Activated CD4-positive, alpha-beta T cell treated with anti-CD3 and anti-CD28 coated beads, Interleukin-2, amount 50 U/mL, for 1 hour (primary cell): ENCODE measurements around the gene BBS12.
A peak's percentile ranks its signal among the peaks of the same experiment; 100 is the strongest.

ENCODE experiments used
- DNase-seq: peaks from one replicate; pipeline ENCODE4 v3.0.0-alpha.2; 2020

BBS12 gene

DNA sequence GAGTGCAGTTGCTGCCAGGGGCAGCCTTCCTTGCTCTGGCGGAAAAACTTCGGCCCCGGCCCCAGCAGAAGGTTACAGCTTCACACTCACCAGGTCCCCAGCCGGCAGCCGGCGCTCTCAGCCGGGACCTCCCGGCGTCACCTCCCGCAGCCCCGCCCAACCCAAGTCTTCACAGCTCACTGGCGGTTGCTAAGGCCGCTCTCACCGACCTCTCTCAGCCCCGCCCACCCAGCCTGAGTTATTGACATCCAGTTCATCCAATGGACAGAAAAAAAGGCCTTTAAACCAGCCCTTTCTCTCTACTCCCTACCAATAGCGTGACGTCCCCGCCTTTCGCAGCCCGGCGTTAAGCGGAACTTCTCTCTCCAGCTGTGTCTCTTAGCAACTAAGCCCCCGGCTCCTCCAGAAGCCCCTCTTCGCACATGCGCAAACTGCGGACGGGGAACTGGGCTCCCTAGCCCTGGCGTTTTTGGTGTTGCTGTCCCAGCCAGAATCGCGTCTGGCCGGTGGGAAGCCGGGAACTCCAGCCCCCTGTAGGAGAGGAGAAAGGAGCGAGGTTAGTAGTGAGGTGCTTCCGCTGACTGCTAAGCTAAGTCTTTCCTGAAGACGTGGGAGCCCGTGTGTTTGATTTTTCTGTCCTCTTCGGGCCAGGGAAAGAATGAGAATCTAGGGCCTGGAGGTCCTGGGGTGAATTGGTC, at the start of gene BBS12:
BBS12 (plus strand) TSS at position 376 of the 698 bp plus-strand sequence. CDS start 9,189 bp downstream, outside the sequence.
- DNase-seq, result peak; percentile 98

DNA sequence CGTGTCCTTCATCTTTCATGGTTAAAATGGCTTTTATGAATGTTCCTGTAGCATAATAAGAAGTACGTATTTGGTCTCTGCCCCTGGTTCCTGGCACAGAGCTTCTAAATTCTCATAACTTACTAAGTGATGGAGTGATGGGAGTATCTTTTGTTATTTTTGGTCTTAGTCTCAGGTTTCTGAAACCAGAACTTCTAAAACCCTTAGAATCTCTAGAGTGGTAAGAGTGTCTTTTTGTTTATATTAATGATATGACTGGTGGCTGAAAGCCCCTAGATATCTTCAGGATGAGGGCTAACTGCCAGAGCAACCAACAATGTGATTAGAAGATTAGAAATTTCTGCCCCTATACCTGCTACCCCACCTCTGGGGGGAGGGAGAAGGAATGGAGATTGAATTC, 45.8 kb upstream of the BBS12 start:
- no peak for DNase-seq

DNA sequence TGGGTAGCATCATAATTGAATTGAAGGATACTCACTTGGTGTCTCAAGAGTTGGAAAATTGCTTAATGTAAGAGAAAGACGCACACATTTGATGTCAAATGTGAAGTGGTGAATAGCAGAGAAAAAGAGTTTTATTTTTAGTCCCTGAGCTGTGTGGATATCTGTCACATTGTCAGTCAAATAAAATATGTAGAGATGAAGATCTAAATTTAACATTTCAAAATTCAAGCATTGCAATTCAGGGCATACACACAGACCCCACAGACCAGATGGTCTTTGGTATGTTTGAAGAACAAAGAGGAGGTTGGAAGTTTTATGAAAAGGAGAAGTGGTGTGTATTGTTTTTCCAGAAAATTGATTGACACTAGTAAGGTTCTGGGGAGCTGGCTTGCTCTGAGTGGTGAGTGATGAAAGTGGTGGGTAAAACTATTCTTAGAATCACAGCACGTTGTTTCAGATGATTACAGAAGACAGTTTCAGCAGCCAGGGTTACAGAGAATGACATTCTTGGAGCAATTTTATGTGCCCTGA, 44.9 kb upstream of the BBS12 start:
- no peak for DNase-seq

DNA sequence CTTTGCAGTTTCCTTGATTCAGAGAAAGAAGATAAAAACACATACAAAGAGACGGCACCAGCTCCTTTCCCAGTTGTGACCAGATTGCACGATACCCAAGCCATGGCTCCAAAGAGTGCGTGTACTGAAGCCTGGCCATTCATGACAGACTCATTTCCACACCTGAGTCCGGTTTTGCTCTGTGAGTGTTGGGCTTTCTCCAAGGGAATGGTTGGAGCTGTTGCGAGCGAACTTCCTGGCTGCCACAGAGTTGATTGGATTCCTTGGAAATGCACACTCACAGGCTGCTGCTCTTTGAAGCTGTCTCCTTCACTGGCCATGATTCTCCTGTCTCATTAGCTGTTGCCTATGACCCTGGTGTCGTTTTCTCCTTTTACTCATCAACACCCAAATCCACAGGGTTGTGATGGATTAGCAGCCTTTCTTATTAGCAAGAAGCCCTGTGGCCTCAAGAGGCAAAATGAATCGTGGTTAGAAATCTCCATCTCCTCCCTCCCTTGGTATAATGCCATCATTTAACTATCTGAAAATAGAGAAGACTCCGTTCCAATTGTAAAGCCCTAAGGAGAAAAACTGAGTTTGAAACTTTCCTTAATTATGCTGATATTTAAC, 43.9 kb upstream of the BBS12 start:
- no peak for DNase-seq

DNA sequence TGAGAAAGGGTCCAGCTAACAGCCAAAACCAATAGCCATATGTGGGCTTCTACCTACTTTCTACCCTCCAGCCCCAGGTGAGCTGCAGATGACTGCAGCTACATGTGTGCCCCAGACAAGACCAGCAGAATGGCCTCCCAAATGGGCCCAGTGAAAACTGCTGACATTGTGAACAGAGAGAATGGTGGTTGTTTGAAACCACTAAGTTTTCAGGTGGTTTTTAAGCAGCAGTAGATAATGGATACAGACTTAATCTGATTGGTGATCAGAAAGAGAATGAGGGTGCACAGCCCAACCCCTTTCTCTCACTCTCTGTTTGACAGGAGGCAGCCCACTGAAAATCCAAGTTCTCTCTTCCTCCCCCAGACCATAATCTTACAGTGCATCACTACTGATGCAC, 42.5 kb upstream of the BBS12 start:
- no peak for DNase-seq

DNA sequence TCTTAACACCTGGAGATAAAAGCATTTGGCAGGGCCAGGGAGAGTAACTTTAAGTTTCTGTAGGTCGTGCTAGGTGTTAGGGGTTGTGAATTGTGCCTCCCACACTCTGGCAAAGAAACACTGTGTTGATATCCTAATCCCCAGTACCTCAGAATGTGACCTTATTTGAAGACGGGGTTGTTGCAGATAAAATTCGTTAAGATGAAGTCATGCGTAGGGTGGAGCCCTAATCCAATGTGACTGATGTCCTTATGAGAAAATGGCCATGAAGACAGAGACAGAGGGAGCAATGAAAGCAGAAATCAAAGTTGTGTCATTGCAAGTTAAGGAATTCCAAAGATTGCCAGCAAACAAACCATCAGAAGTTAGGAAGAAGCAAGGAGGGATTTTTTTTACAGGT, 40.5 kb upstream of the BBS12 start:
- DNase-seq, result no peak

DNA sequence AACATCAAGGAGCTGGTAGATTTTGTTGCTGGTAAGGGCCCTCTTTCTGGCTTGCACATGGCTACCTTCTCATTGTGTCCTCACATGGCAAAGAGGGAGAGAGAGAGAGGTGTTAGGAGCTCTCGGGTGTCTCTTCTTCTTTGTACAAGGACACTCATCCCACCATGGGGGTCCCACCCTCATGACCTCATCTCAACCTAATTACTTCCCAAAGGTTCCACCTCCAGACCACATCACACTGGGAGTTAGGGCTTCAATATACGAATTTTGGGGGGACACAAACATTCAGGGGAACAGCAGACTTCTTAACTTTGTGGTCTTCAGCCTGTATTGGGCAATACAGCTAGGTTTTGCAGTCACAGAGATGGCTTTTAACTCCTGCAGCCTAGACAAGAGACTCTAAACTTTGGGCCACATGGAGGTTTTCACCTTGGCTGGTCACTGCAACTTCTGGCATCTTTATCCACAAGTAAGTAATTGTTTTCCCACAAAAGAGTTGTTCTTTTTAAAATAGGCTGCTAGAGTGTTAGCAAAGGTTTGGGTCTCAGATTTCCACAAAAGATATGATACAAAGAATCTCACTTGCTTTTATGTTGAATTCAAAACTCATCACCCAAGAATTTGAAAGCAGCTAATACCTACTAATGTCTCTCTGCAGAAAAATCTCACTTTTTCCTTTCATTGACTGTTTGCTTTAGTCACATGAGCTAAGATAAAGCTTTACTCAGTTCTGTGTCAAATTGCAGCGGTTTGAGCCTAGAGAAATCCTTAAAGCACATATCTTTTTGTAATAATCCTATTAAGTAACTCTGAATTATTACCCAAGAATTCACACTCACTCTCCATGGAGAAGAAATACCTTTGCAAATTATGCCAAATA, 39.6 kb upstream of the BBS12 start:
- DNase-seq, result no peak

DNA sequence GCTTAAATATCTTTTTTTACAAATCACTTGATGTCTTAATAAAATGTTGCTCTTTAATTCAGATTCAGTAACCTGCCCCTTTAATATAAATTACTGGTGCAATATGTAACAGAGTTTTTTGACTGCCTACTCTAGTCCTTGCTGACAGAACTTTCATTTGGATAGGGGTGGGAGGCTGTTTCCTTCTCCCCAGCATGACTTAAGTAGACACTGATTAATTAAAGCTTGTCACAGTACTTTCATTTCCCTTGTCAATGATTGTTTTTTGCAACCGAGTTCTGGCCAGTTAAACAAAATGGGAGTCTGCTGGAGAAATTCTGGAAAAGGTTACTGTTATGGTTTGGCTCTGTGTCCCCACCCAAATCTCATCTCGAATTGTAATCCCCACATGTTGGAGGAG, 37.3 kb upstream of the BBS12 start:
- no peak for DNase-seq

DNA sequence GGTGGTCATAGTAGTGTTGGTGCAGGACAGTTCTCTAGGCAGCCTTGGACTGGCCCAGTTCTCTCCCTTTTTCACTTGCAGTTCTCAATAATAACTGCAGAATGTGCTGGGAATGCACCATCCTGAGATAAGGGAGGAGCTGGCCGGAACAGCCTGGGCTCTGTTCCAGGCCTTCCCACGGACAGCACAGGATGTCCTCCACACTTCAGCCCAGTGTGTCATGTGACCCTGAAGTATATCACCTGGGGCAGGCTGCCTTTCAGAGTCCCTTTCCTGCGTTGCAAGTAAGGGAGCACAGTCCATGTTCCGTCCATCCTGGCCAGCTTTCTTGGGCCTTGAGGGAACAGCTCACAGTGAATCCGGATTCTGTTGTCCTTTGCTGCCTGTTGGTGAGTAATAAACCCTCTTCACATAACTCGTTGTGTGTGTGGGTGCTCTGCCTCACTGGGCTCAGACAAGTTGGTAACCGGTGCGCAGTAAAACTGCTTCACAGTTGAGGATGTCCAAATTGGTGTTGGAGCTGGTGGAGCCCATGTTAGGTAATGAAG, 32.3 kb upstream of the BBS12 start:
- DNase-seq, result no peak

DNA sequence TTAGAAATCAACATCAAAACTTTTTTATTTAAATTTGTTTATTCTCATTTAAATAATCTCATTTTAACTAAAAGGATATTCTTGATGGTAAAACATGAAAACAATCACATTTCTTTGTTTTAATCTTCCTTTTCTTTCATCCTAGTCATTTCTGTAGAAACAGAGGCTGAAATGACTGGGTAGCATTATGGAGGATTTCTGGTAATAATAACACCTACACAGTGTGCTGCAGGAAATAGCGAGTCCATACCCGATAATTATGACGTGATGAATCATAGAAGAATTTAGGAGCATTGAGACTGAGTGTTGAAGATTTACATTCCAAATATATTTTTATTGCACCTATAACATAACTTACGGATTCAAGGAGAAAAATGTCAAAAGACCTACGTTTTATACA, 31.4 kb upstream of the BBS12 start:
- no peak for DNase-seq

DNA sequence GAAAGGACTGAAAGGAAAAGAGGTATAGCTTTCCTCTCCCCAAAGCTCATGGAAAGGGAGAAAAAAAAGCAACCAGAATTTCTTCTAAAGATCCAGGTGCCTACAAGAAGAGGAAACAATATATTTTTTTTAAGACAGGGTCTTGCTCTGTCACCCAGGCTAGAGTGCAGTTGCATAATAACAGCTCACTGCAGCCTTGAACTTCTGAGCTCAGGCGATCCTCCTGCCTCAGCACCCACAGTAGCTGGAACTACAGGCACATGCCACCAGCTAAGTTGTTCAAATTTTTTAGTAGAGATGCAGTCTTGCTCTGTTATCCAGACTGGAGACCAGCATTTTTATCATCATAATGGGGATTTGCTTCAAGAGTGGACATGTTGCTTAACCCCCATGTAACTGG, 30.5 kb upstream of the BBS12 start:
- no peak for DNase-seq

DNA sequence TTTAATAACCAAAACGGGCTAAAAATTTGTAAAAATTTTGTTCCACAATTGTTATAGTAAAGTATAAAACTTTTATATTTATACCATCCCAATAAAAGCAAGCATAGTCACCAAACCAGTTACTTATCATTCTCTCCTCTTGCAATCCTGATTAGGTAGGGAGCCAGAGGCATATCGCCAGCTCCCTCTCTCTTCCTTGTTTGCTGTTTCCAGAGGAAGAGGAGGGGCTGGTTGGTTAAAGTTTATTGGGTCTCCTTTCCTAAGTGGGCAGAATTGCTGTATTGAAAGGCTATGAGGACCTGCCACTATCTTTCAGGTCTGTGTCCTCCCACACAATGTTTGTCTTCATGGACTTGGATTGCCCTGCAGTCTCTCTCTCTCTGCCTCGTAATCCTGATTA, 29.6 kb upstream of the BBS12 start:
- DNase-seq, result no peak

DNA sequence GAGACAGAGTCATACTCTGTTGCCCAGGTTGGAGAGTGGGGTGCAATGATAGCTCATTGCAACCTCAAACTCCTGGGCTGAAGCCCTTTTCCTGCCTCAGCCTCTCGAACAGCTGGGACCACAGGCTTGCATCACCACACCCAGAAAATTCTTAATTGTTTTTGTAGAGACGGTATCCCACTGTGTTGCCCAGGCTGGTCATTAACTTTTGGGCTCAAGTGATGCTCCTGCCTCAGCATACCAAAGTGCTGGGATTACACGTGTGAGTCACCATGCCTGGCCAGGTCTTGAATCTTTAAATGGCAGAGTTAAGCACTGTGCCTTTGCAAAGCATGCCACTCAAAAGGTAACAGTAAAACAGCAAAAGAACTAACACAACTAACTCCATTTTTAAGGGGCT, 28.6 kb upstream of the BBS12 start:
- DNase-seq, result no peak

DNA sequence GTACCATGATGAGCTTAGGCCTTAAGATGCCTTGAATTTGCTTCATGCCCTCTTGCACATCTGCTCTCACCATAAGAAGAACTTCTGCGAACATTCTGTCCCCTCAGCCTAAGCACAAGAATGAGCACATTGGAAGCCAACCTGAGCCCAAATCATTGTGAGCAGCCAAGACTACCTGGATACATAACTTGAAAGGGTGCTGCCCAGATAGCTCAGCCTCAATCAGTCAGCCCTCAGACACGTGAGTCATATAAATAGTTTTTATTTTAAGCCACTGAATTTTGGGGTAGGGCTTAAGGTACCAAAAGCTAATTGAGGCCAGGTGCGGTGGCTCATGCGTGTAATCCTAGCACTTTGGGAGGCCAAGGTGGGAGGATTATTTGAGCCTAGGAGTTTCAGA, 27.5 kb upstream of the BBS12 start:
- DNase-seq, result no peak

DNA sequence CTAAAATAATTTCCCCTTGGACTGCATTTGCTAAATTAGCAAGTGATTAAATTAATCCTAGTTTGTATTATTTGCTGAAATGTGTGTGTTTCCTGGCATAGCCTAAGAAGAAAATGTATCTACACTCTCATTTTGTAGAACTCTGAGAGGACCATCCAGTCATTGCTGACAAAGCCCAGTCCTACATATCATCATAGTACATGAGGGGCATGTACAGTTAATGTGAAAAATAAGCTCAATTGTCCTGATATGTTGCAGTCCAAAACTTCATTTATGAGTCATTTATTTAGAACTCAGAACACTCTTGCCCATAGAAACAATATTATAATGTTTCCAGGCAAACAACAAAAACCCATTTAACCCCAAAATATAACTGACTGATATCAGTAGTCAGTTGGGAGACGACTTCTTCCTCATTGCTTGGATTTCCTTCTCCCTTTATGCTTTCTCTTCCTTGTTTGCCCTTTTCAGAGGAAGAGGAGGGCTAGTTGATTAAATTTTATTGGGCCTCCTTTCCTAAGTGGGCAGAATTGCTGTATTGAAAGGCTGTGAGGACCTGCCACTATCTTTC, 26.9 kb upstream of the BBS12 start:
- DNase-seq, result no peak

DNA sequence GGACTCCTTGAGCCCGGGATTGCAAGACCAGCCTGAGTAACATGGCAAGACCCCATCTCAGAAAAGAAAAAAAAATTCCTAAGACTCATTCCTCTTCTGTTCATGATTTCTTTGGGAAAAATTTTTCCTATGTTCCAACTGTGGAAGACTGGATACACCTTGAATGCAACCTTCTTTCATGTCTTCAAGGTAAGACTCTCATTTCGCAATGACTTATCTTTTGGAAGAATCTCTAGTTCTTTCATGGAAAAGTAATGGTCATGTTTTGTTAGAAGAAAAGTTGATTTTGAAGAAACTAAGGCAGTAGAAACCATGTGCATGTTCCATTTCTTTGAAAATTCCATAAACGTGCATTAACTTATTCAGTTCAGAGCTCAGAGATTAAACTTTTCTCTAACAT, 26.0 kb upstream of the BBS12 start:
- DNase-seq, result no peak

DNA sequence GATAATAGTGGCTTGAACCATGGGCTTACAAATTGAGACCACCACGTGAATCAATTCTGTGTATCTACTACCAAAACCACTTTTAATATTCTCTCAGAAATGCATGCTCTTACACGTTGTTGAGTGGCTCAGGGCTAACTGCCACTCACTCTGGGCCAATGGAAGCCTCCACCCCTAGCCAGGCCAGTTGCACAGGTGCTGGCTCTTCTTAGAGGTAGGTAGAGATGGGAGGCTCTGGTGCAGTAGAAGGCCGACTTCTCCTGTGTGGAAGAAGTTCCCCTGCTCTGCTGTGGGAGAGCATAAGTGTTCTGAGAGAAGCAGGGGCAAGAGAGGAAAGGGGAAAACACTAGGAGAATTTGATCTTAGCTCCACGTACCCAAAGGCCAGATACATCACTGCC, 25.0 kb upstream of the BBS12 start:
- no peak for DNase-seq

DNA sequence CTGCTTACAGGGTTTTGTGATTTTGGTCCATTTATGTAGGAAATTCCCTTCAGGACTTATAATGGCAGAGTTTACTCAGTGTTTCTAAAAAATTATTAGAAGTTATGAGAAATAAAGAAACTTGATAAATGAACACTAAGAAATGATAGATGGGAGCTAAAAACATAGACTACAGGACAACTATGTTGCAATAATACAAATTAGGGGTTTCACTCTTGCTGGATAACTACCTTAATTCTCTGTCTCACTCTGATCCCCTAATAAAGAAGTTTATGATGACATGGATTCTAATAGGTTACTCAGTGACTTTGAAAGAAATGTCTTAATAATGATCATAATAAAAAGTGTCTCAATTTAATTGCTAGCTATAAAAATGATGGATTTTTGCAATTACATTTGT, 23.3 kb upstream of the BBS12 start:
- DNase-seq, result no peak

DNA sequence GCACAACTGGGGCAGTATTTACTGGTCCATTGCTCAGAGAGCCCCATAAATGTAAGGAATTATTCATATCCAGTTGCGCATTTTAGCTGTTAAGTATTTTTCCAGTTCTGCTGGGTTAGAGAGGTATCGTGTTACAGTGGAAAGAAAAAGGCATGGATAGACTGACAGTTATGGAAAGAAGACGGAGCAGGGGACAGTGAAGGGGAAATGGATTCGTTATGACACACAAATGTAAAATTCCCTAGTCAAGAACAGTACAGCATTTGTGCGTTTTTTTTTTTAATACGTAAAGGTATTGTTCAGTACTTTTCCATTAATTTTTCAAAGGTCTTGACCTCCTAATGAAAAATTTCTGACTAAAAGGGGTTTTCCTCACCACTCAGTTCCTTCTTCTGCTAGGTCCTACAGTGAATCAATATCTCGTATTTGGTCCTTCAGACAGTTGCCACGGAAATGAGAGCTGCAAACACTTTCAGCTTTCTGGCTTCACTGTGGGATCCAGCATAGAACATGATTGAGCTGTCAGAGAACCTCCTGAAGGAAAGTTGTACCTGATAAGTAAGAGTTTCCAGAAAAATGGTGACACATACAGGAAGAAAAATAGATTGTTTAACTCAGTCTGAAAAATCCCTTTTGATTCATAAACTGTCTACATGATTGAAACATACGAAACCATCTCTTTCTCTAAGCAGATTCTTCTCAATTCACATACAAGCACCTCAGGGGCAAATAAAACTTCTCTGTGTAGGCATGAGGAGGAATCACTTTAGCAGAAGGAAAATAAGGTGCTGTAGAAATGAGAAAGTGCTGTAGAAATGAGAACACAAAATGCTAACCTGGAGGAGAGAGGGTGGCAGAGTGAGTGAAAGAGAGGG, 21.8 kb upstream of the BBS12 start:
- no peak for DNase-seq

DNA sequence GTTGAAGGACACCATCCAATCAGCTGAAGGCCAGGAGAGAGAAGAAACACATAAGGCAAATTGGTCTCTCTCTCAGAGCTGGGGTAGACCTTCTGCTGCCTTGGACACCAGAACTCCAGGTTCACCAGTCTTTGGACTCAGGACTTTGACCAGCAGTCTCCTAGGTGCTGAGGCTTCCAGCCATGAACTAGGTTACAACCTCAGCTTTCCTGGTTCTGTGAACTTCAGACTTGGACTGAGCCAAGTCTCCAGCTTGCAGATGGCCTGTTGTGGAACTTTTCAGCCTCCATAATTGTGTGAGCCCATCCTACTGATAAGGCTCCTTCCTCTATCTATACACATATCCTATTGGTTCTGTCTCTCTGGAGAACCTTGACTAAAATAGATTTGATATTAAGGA, 20.6 kb upstream of the BBS12 start:
- no peak for DNase-seq

DNA sequence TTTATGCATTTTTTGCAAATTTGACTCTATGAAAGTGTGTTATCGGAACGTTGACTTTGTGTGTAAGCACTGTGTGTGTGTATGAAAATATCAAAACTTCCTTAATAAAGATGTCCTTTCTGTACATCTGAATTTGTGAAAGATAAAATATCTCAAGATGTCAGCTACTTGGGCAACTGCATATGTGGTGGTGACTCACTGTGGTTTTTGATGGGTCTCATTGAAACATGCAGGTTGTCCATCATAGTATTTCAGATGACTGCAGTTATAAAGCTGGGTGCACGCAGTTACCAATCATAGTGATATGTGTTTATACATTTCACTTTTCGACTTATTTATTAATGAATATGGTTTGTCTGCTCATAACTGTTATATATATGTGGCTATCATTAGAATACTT, 19.7 kb upstream of the BBS12 start:
- DNase-seq, result no peak

DNA sequence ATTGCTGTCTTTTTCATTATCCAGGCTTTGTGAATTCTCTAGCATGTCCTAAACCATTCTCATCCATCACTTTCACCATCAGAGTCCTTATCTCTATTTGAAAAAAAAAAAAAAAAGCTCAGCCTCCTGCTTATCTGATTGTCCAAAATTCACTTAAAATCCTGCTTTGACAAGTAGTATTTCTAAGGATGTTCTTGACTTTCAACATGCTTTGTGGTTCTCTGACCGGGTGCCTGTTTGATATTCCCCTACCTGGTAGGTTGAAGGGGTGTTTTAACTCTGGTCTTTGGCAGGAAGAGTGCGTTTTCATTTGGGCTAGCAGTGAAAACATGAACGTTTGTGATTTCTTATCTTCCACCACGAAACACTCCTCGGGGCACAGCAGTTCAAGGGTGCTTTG, 17.3 kb upstream of the BBS12 start:
- DNase-seq, result no peak
